BJ (cell line): ENCODE results near the gene ENTREP3. TPM values are rescaled to one million over a fixed set of nuclear protein-coding genes. Genes with fewer than 3 reads are reported as not detected.

Experiments
- CTCF ChIA-PET: fragments of 350-600 bp; formaldehyde crosslinking; extraction: SDS; loops from one replicate; lab custom pipeline; 2021; ENCODE audit warnings: antibody characterized with exemption, inconsistent platforms; lab: Yijun Ruan, JAX
- POLR2A ChIA-PET: fragments of 300-600 bp; sonication (Branson Sonifier 250); formaldehyde crosslinking; extraction: SDS; loops from one replicate; lab custom pipeline; 2021; ENCODE audit warnings: antibody characterized with exemption; lab: Charles Lee
- DNase-seq: peaks from one replicate; pipeline ENCODE4 v3.0.0-alpha.2; 2011; ENCODE audit warnings: low read depth
- H3K27me3 ChIP-seq: 2 replicates; pipeline ENCODE4 v1.6.0; 2011; ENCODE audit warnings: low read length; ENCODE audit not compliant: control insufficient read depth, insufficient read depth
- H3K36me3 ChIP-seq: 2 replicates; pipeline ENCODE4 v1.5.1; 2011; ENCODE audit warnings: low read length; ENCODE audit not compliant: control insufficient read depth, insufficient read depth
- H3K4me3 ChIP-seq: 2 replicates; pipeline ENCODE4 v1.5.1; 2011; ENCODE audit warnings: low read depth, mild to moderate bottlenecking, control low read depth, low read length
- CTCF ChIP-seq: IDR thresholded peaks from 2 replicates; pipeline ENCODE4 v1.5.1; 2011; ENCODE audit warnings: low read depth, mild to moderate bottlenecking, control low read depth, inconsistent platforms, low read length, moderate library complexity; ENCODE audit not compliant: insufficient read depth
- polyA plus RNA-seq: library from polyadenylated mRNA; depleted of rRNA; stranded (reverse); fragments of >200 nt; gene quantifications from 2 replicates; pipeline ENCODE4 v1.2.3, GENCODE V29; 2011

The ENTREP3 gene
- polyA plus RNA-seq, 1 experiment: 15.7 TPM

- TF ChIP-seq CTCF: no peak
- Histone ChIP-seq H3K36me3 (no peaks in the 10 kb centered on the region; the same call in 1 of the 2 replicates), H3K4me3 (no peak overlapping the region), H3K27me3 (no peaks in the 10 kb centered on the region)
- CTCF ChIA-PET: interaction anchor here (0.6 to 1.5 kb wide), 2 partner anchors 35 to 1125 kb away, joined by 3 to 4 read pairs; no protein-coding TSS in a partner anchor
- POLR2A ChIA-PET: no interaction called here
- no peak for DNase-seq
These were observed 30.4 kb upstream of the ENTREP3 start for GRCh38 chr1:155285631-155286044.

GRCh38 chr1:155285063-155285462 lies 29.8 kb upstream of the ENTREP3 start:
- Histone ChIP-seq H3K27me3 (no peaks in the 10 kb centered on the region), H3K36me3 (no peaks in the 10 kb centered on the region; the same call in 1 of the 2 replicates), H3K4me3 (no peak overlapping the region)
- POLR2A ChIA-PET: no interaction called here
- CTCF ChIA-PET: interaction anchor here (0.6 kb wide), 1 partner anchor 1125 kb away, joined by 3 read pairs; no protein-coding TSS in a partner anchor
- TF ChIP-seq CTCF: no peak
- DNase-seq: no peak

GRCh38 chr1:155284476-155284875 lies 29.2 kb upstream of the ENTREP3 start:
- Histone ChIP-seq H3K27me3 (no peaks in the 10 kb centered on the region), H3K4me3 (no peak overlapping the region), H3K36me3 (no peaks in the 10 kb centered on the region; the same call in 1 of the 2 replicates)
- POLR2A ChIA-PET: no interaction called here
- CTCF ChIA-PET: no interaction called here
- no peak for TF ChIP-seq CTCF
- DNase-seq: no peak

DNA sequence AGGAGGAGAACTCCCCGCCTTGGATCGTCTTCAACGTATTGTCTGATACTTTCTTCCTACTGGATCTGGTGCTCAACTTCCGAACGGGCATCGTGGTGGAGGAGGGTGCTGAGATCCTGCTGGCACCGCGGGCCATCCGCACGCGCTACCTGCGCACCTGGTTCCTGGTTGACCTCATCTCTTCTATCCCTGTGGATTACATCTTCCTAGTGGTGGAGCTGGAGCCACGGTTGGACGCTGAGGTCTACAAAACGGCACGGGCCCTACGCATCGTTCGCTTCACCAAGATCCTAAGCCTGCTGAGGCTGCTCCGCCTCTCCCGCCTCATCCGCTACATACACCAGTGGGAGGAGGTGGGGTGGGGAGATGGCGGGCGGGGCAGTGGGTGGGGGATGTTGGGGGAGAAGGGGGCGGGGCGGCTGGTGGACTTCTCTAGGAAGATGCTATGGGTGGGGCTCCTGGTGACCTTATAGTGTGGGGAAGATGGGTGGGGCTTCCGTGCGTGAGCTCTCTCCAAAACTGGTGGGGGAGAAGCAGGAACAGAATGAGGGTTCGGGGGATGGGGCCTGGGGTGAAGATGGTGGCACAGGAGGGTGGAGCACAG lies 27.3 kb upstream of the ENTREP3 start:
- Histone ChIP-seq H3K4me3 (no peak overlapping the region), H3K36me3 (no peaks in the 10 kb centered on the region; the same call in 1 of the 2 replicates), H3K27me3 (no peaks in the 10 kb centered on the region)
- CTCF ChIA-PET: interaction anchor here (0.8 to 1.0 kb wide), 2 partner anchors 25 to 40 kb away, joined by 3 read pairs; no protein-coding TSS in a partner anchor
- TF ChIP-seq CTCF: no peak
- DNase-seq: no peak
- POLR2A ChIA-PET: no interaction called here

DNA sequence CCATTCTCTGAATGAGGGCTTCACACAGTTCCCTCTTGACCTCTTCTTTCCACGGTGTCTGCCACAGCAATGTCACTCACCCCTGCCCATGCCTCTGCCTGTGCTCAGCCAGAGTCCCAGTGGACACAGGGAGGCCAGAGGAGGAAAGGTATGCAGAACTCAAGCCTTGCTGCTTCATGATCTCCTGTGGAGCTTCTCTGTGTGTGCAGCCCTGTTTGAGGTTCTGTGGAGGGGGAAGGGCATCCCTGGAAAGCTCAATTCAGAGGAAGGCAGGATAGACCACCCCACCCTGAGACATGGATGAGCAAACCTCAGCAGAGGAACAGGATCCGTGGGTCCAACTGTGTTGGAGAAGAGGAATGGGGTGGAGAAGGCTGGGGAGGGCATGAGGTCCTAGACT lies 24.0 kb upstream of the ENTREP3 start:
- no peaks in the 10 kb centered on the region; the same call in 1 of the 2 replicates for H3K36me3 ChIP-seq

More for the DNA sequence above, 24.0 kb upstream of the ENTREP3 start:
- POLR2A ChIA-PET: no interaction called here
- no peak for TF ChIP-seq CTCF
- Histone ChIP-seq H3K27me3 (no peaks in the 10 kb centered on the region), H3K4me3 (no peak overlapping the region)
- CTCF ChIA-PET: interaction anchor here (0.6 to 2.6 kb wide), 7 partner anchors 18 to 369 kb away, joined by 3 to 9 read pairs (median 5); no protein-coding TSS in a partner anchor
- DNase-seq: no peak
